Testis (tissue), 2 donors: ENCODE measurements around the gene FBLN2.

Experiments used
- POLR2A ChIP-seq: fragments of 450-650 bp; IDR thresholded peaks from one replicate; pipeline ENCODE4 v1.6.1; 2017; ENCODE audit warnings: antibody characterized with exemption, mild to moderate bottlenecking, moderate library complexity
- TF ChIP-seq, protein P1 (sequence below), 3 experiments: fragments of 450-650 bp in 2 of 3; fragments of 200-600 bp in 1 of 3; sonication (generic) in 1 of 3; IDR thresholded peaks; one replicate each; pipeline ENCODE4 v1.5.1; 2016 to 2019; ENCODE audit warnings: antibody characterized with exemption in 3 of 3, mild to moderate bottlenecking in 2 of 3, moderate library complexity in 1 of 3

DNA sequence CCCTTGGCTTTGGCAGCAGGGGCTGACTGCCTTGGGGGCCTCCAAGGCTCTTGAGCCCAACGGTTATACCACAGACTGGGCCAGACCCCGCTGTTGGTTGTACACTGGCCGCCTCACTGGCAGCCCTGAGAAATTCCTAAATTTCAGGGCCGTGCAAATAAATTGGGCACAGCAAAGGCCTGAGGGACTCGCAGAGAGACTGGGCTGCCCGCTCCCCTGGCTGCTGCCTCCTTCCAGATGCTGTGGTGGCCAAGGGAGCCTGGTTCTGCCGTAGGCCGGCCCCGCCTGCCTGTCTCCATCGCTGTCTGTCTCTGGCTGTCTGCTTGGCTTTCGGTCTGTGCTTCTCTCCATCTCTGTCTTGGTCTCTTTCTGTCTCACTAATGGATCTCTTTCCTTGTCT, 9.0 kb downstream of the FBLN2 start:
- TF ChIP-seq, protein P1, sequence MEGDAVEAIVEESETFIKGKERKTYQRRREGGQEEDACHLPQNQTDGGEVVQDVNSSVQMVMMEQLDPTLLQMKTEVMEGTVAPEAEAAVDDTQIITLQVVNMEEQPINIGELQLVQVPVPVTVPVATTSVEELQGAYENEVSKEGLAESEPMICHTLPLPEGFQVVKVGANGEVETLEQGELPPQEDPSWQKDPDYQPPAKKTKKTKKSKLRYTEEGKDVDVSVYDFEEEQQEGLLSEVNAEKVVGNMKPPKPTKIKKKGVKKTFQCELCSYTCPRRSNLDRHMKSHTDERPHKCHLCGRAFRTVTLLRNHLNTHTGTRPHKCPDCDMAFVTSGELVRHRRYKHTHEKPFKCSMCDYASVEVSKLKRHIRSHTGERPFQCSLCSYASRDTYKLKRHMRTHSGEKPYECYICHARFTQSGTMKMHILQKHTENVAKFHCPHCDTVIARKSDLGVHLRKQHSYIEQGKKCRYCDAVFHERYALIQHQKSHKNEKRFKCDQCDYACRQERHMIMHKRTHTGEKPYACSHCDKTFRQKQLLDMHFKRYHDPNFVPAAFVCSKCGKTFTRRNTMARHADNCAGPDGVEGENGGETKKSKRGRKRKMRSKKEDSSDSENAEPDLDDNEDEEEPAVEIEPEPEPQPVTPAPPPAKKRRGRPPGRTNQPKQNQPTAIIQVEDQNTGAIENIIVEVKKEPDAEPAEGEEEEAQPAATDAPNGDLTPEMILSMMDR (IDR thresholded peaks at IDR 0.05): no peak
- TF ChIP-seq POLR2A: no peak
